Pancreas (tissue), 10 donors: Measurements from ENCODE around the gene PTPRD. TPM values are rescaled to one million over a fixed set of nuclear protein-coding genes. Genes with fewer than 3 reads are reported as not detected.

ENCODE experiments used
- ATAC-seq, 4 donors: fragments of 200-7000 bp; cut with Tn5 transposase; one replicate each; pipeline versions ENCODE4 v1.8.0 to v1.9.1; 2020; ENCODE audit warnings: mild to moderate bottlenecking in 4 of 4, moderate library complexity in 4 of 4
- DNase-seq, 6 donors: peaks; one replicate each; pipeline ENCODE4 v3.0.0-alpha.2; 2020
- FAIRE-seq: peaks from 2 replicates; lab custom pipeline; 2012; peaks lifted over from hg19 to GRCh38; lab: Jason Lieb, UNC
- H3K27ac ChIP-seq, 4 donors: fragments of 200-600 bp; sonication (generic); 1 replicate in 3 of 4; 2 replicates in 1 of 4; pipeline versions ENCODE4 v1.5.0 to v1.8.0; 2020
- H3K27me3 ChIP-seq, 4 donors: fragments of 200-600 bp; one replicate each; pipeline ENCODE4 v1.8.0; 2021
- H3K36me3 ChIP-seq, 3 donors: fragments of 200-600 bp; sonication (generic) in 1 of 3; one replicate each; pipeline versions ENCODE4 v1.5.0 to v1.8.0; 2020 to 2021
- H3K4me1 ChIP-seq, 3 donors: fragments of 200-600 bp; one replicate each; pipeline ENCODE4 v1.8.0; 2021
- H3K4me3 ChIP-seq, 4 donors: fragments of 200-600 bp; sonication (generic) in 2 of 4; one replicate each; pipeline versions ENCODE4 v1.5.0 to v1.8.0; 2020 to 2021
- H3K9me3 ChIP-seq, 4 donors: fragments of 200-600 bp; one replicate each; pipeline ENCODE4 v1.8.0; 2021
- WGBS, 2 donors: extraction: QIAGEN DNeasy Blood & Tissue Kit; methylation state at CpG; one replicate each; pipeline ENCODE4 v1.1.7; 2013; 5-methylcytosine and 5-hydroxymethylcytosine counted together
- intact Hi-C, 3 donors: fragments of 100-400 bp; cut with DNase I; formaldehyde crosslinking; loops; one replicate each; pipeline versions ENCODE4 v1.11.1 to v1.14.2; 2022
- polyA plus RNA-seq, 2 donors: library from polyadenylated mRNA; stranded (reverse); fragments of 200-250 nt; gene quantifications; one replicate each; pipeline ENCODE4 v1.2.3, GENCODE V29; 2013
- total RNA-seq, 6 donors: library from RNA; stranded (reverse); fragmentation: NEBNext Ultra II Directional in 4 of 6; extraction: Animal tissue kit (Norgen Biotek cat#: 25700) in 4 of 6; gene quantifications; one replicate each; pipeline versions ENCODE4 v1.2.1 to v1.2.4, GENCODE V29; 2021 to 2023
- TF ChIP-seq, protein P1 (sequence below), 4 donors: fragments of 200-600 bp; sonication (generic) in 3 of 4; IDR thresholded peaks; one replicate each; pipeline versions ENCODE4 v1.5.0 to v1.8.0; 2021; ENCODE audit warnings: antibody characterized with exemption in 4 of 4
- donor health status: healthy with polysubstance abuse.
- donor health status: DM: no; HTN: no; CAD: no; lungs with moderate emphysema.
- donor health status: DM: no; HTN: no; CAD: no.
- donor health status: control.
- donor health status: control.
- donor health status: Bipolar disorder and iron deficiency.
- donor health status: DM: yes; HTN: yes; CAD: no.
- donor health status: DM: no; HTN: no; CAD: no.
- donor health status: DM: no; HTN: no; CAD: no.
- donor health status: DM: yes; HTN: yes; CAD: no.

PTPRD gene
- total and polyA plus RNA-seq, 8 donors = 2.1 to 21.7 (median 5.1) TPM

DNA sequence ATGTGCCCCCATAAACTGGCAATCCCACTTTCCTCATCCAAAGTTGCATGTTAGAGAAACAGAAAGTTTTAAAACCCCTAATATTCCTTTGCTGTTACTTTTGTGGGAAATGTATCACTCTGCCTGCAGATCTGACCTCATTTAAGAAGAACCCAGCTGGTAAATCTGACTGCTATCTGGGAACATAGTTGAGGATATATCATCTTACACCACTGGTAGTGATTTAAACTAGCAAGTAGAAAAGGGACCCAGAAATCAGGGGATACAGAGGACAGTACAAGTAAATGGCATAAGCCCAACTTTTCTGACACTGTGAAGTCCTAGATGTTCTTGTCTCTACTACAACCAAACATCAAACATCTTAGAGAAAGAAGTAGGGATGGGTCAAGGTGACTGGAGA lies 1752.7 kb downstream of the PTPRD start:
- H3K27ac ChIP-seq = no peak overlapping the region
- peaks cover 0 to 5% (median 4%) of the 10 kb centered on the region in 3 donors for H3K4me1 ChIP-seq
- H3K27me3 ChIP-seq = peaks cover 0 to 16% (median 3%) of the 10 kb centered on the region in 4 donors
- no peaks in the 10 kb centered on the region for H3K36me3 ChIP-seq
- ATAC-seq (no peak), DNase-seq (no peak), FAIRE-seq (no peak)
- H3K9me3 ChIP-seq = no peaks in the 10 kb centered on the region
- intact Hi-C loops = no loop called here
- TF ChIP-seq, protein P1, sequence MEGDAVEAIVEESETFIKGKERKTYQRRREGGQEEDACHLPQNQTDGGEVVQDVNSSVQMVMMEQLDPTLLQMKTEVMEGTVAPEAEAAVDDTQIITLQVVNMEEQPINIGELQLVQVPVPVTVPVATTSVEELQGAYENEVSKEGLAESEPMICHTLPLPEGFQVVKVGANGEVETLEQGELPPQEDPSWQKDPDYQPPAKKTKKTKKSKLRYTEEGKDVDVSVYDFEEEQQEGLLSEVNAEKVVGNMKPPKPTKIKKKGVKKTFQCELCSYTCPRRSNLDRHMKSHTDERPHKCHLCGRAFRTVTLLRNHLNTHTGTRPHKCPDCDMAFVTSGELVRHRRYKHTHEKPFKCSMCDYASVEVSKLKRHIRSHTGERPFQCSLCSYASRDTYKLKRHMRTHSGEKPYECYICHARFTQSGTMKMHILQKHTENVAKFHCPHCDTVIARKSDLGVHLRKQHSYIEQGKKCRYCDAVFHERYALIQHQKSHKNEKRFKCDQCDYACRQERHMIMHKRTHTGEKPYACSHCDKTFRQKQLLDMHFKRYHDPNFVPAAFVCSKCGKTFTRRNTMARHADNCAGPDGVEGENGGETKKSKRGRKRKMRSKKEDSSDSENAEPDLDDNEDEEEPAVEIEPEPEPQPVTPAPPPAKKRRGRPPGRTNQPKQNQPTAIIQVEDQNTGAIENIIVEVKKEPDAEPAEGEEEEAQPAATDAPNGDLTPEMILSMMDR (IDR thresholded peaks at IDR 0.05) = no peak
- no peak overlapping the region for H3K4me3 ChIP-seq

DNA sequence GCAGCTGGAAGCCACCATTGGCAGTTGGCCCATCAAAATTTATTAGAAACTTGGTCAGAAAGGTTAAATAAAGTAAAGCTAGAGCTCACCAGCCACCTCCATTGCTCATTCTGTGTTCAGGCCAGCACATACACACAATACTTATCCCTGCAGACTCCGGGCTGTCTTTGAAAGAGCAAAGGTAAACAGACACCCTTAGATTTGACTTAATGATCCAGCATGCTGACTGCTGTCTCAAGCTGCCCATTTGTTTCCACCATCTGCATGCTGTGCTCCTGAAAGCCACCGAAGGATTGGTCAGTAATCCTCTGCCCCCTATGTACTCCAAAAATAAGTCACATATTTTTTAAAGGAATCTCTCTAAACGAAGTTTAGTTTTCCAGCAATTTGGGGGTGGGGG lies 1753.4 kb downstream of the PTPRD start:
- DNase-seq (no peak), FAIRE-seq (no peak), ATAC-seq (no peak)
- 26 to 42% methylated on average over 3 of the region's 3 CpGs for WGBS, 2 donors
- no peak overlapping the region for H3K4me3 ChIP-seq
- H3K36me3 ChIP-seq = no peaks in the 10 kb centered on the region
- peaks cover 0 to 5% (median 5%) of the 10 kb centered on the region in 3 donors for H3K4me1 ChIP-seq
- intact Hi-C loops = no loop called here
- H3K9me3 ChIP-seq = no peaks in the 10 kb centered on the region
- TF ChIP-seq, protein P1 (IDR thresholded peaks at IDR 0.05) = no peak
- H3K27me3 ChIP-seq = peaks cover 0 to 16% (median 5%) of the 10 kb centered on the region in 4 donors
- H3K27ac ChIP-seq = no peak overlapping the region

DNA sequence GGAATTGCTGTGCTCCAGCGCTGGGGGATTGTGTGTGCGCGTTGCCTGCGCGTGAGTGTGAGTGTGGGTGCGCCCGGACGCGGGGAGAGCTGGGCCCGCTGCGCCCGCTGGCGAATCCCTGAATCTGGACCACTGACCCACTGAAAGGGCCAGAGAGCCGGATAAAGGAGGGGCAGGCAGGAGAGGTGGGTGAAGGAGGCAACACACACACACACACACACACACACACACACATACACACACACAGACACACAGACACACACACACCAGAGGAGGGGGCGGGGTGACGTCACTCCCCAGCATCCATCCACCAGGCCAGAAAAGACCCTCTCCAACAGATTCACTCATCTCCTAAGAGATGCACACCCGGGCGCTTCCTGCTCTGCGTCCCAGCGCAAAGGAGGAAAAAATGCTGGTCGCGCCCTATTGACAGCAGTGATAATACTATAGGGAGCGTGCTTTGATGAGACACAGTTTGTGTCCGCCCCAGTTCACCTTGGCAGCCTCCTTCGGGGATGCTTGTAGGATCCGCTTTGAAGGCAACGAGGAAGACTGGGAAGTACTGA lies 1754.1 kb downstream of the PTPRD start:
- Histone ChIP-seq H3K27me3 (peaks cover 0 to 16% (median 5%) of the 10 kb centered on the region in 4 donors), H3K27ac (no peak overlapping the region), H3K4me3 (peak overlapping the region in 2 of 4 donors; percentile 50 to 60), H3K36me3 (no peaks in the 10 kb centered on the region), H3K4me1 (peaks cover 0 to 5% (median 5%) of the 10 kb centered on the region in 3 donors), H3K9me3 (no peaks in the 10 kb centered on the region)
- TF ChIP-seq, protein P1 (IDR thresholded peaks at IDR 0.05) = no peak
- DNase-seq (peak in 2 of 6 donors; percentile 27 to 53), ATAC-seq (peak in 3 of 4 donors; percentile 5 to 22 (median 10)), FAIRE-seq (no peak)
- WGBS, 2 donors = 37% methylated on average over 26 to 27 of the region's 27 CpGs
- intact Hi-C loops = no loop called here

DNA sequence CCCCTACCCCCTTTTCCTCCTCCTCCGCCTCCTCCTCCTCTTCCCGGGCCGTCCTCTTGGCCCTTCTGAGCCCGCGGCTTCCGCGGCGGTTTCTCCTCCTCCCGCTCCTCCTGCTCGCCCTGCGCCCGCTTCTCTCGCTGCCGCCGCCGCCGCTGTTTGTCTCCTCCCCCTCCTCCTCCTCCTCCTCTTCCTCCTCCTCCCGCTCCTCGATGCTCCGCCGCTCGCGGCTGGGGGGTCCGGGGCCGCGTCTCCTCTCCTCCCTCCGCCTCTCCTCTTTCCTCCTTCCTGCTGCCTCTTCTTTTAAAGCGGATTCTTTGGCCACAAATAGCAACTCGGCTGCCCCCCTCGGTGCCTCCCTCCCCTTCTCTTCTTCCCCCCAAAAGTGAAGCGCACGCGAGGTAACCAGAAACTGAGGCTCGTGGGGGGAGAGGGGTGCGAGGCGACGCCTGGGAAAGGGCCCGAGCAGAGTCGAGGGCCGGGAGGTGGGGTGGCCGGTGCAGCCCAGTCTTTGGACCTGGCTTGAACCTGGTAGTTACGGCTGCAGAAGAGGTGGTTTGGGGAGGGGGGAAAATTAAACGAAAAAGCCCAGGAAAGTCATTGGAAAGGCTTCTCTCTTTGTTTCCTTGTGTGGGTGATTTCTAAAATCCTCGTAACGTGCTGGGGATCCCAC lies 1754.7 kb downstream of the PTPRD start:
- Histone ChIP-seq H3K27me3 (peaks cover 0 to 19% (median 5%) of the 10 kb centered on the region in 4 donors), H3K9me3 (no peaks in the 10 kb centered on the region), H3K27ac (no peak overlapping the region), H3K4me1 (peaks cover 0 to 5% (median 5%) of the 10 kb centered on the region in 3 donors), H3K36me3 (no peaks in the 10 kb centered on the region), H3K4me3 (peak overlapping the region; percentile 29 to 60 (median 50))
- FAIRE-seq = no peak
- peak; percentile 43 to 82 (median 72) for ATAC-seq
- 3 to 5% methylated on average over 28 to 45 of the region's 45 CpGs for WGBS, 2 donors
- peak in 5 of 6 donors; percentile 29 to 79 (median 52) for DNase-seq
- TF ChIP-seq, protein P1 (IDR thresholded peaks at IDR 0.05) = no peak
- intact Hi-C loops = no loop called here
